ENCODE measurements around the gene VSTM4. TPM values are rescaled to one million over a fixed set of nuclear protein-coding genes. Genes with fewer than 3 reads are reported as not detected.

The VSTM4 gene
- total RNA-seq, 3 donors from 2014 or later: 8.5 to 17.3 (median 9.5) TPM

GRCh38 chr10:49079072-49079471 lies 36.2 kb downstream of the VSTM4 start:
- Histone ChIP-seq H3K27me3 (no peaks in the 10 kb centered on the region), H3K36me3 (no peaks in the 10 kb centered on the region), H3K27ac (no peak overlapping the region), H3K4me1 (no peaks in the 10 kb centered on the region), H3K4me3 (no peak overlapping the region), H3K9me3 (no peaks in the 10 kb centered on the region)
- no peak for DNase-seq (ENCODE audit: low spot score in 2 of 2)
- TF ChIP-seq POLR2AphosphoS5 (IDR thresholded peaks at IDR 0.05): no peak
- TF ChIP-seq CTCF (IDR thresholded peaks at IDR 0.05): no peak
- TF ChIP-seq POLR2A (IDR thresholded peaks at IDR 0.05): no peak
- intact Hi-C loops (cut with DNase I; ENCODE audit: low total_unique reads): no loop called here

GRCh38 chr10:49078433-49078832 lies 36.9 kb downstream of the VSTM4 start:
- Histone ChIP-seq H3K4me3 (no peak overlapping the region), H3K27me3 (no peaks in the 10 kb centered on the region), H3K9me3 (no peaks in the 10 kb centered on the region), H3K27ac (no peak overlapping the region), H3K4me1 (no peaks in the 10 kb centered on the region), H3K36me3 (no peaks in the 10 kb centered on the region)
- TF ChIP-seq POLR2A (IDR thresholded peaks at IDR 0.05) (no peak), POLR2AphosphoS5 (IDR thresholded peaks at IDR 0.05) (no peak), CTCF (IDR thresholded peaks at IDR 0.05) (no peak)
- no peak for DNase-seq (ENCODE audit: low spot score in 2 of 2)
- intact Hi-C loops (cut with DNase I; ENCODE audit: low total_unique reads): no loop called here

GRCh38 chr10:49076741-49077521 lies 38.4 kb downstream of the VSTM4 start:
- DNase-seq (ENCODE audit: low spot score in 2 of 2): no peak
- Histone ChIP-seq H3K27ac (no peak overlapping the region), H3K4me3 (no peak overlapping the region), H3K9me3 (no peaks in the 10 kb centered on the region), H3K4me1 (no peaks in the 10 kb centered on the region), H3K36me3 (no peaks in the 10 kb centered on the region), H3K27me3 (no peaks in the 10 kb centered on the region)
- intact Hi-C loops (cut with DNase I; ENCODE audit: low total_unique reads): no loop called here
- TF ChIP-seq POLR2AphosphoS5 (IDR thresholded peaks at IDR 0.05) (no peak), POLR2A (IDR thresholded peaks at IDR 0.05) (no peak), CTCF (IDR thresholded peaks at IDR 0.05) (no peak)

GRCh38 chr10:49076319-49076718 lies 39.0 kb downstream of the VSTM4 start:
- H3K27ac ChIP-seq: no peak overlapping the region
- no peaks in the 10 kb centered on the region for H3K9me3 ChIP-seq
- no peak for TF ChIP-seq POLR2A (IDR thresholded peaks at IDR 0.05)
- no peak for TF ChIP-seq POLR2AphosphoS5 (IDR thresholded peaks at IDR 0.05)
- no peak for TF ChIP-seq CTCF (IDR thresholded peaks at IDR 0.05)
- no peak for DNase-seq (ENCODE audit: low spot score in 2 of 2)
- H3K27me3 ChIP-seq: no peaks in the 10 kb centered on the region
- H3K4me1 ChIP-seq: no peaks in the 10 kb centered on the region
- no peak overlapping the region for H3K4me3 ChIP-seq
- intact Hi-C loops (cut with DNase I; ENCODE audit: low total_unique reads): no loop called here
- no peaks in the 10 kb centered on the region for H3K36me3 ChIP-seq

GRCh38 chr10:49075743-49076142 lies 39.6 kb downstream of the VSTM4 start:
- H3K9me3 ChIP-seq: no peaks in the 10 kb centered on the region
- H3K36me3 ChIP-seq: no peaks in the 10 kb centered on the region
- H3K4me1 ChIP-seq: no peaks in the 10 kb centered on the region
- no peaks in the 10 kb centered on the region for H3K27me3 ChIP-seq
- H3K4me3 ChIP-seq: no peak overlapping the region
- no peak overlapping the region for H3K27ac ChIP-seq
- intact Hi-C loops (cut with DNase I; ENCODE audit: low total_unique reads): no loop called here
- TF ChIP-seq POLR2AphosphoS5 (IDR thresholded peaks at IDR 0.05): no peak
- no peak for TF ChIP-seq POLR2A (IDR thresholded peaks at IDR 0.05)
- no peak for TF ChIP-seq CTCF (IDR thresholded peaks at IDR 0.05)
- DNase-seq (ENCODE audit: low spot score in 2 of 2): no peak
